ENCODE results near the gene RTBDN. TPM values are rescaled to one million over a fixed set of nuclear protein-coding genes. Genes with fewer than 3 reads are reported as not detected.
A peak's percentile ranks its signal among the peaks of the same experiment; 100 is the strongest.

RTBDN gene
- total RNA-seq, 1 donor from 2014 or later: not detected

GRCh38 chr19:12779162-12779993 lies 55.0 kb downstream of the RTBDN start:
- peak overlapping the region; percentile 10 for H3K4me3 Mint-ChIP-seq (ENCODE audit: low read depth)
- H3K4me1 Mint-ChIP-seq (ENCODE audit: low read depth): peaks cover 16% of the 10 kb centered on the region
- DNase-seq (ENCODE audit: low spot score, unreplicated experiment): no peak
- H3K27me3 Mint-ChIP-seq: peaks cover 11% of the 10 kb centered on the region
- no peaks in the 10 kb centered on the region for H3K9me3 Mint-ChIP-seq (ENCODE audit: low read depth)
- no peak overlapping the region for H3K27ac Mint-ChIP-seq
- no peaks in the 10 kb centered on the region for H3K36me3 Mint-ChIP-seq (ENCODE audit: insufficient read depth)
- TF ChIP-seq CTCF (IDR thresholded peaks at IDR 0.05; ENCODE audit: unreplicated experiment): no peak

DNA sequence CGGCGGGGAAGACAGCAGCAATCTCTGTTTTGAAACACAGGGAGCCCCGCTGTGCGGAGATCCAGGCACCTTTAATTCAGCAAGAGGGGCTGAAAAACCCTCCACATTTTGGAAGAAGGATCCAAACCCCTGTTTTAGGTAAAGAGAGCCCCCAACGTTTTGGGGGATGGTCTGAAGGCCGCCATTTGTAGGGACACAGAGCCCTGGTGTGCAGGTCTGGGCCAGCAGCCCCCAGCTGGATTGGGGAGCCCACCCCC lies 55.5 kb downstream of the RTBDN start:
- DNase-seq (ENCODE audit: low spot score, unreplicated experiment): no peak
- H3K27ac Mint-ChIP-seq: no peak overlapping the region
- no peaks in the 10 kb centered on the region for H3K9me3 Mint-ChIP-seq (ENCODE audit: low read depth)
- peaks cover 11% of the 10 kb centered on the region for H3K27me3 Mint-ChIP-seq
- TF ChIP-seq CTCF (IDR thresholded peaks at IDR 0.05; ENCODE audit: unreplicated experiment): no peak
- H3K4me1 Mint-ChIP-seq (ENCODE audit: low read depth): peaks cover 17% of the 10 kb centered on the region
- no peaks in the 10 kb centered on the region for H3K36me3 Mint-ChIP-seq (ENCODE audit: insufficient read depth)
- no peak overlapping the region for H3K4me3 Mint-ChIP-seq (ENCODE audit: low read depth)

GRCh38 chr19:12778017-12778904 lies 56.1 kb downstream of the RTBDN start:
- peak overlapping the region; percentile 74 for H3K4me3 Mint-ChIP-seq (ENCODE audit: low read depth)

GRCh38 chr19:12777217-12778016 lies 57.0 kb downstream of the RTBDN start:
- DNase-seq (ENCODE audit: low spot score, unreplicated experiment): peak; percentile 76
- peak overlapping the region; percentile 52 for H3K27ac Mint-ChIP-seq
- H3K4me1 Mint-ChIP-seq (ENCODE audit: low read depth): peaks cover 13% of the 10 kb centered on the region
- peak overlapping the region; percentile 74 for H3K4me3 Mint-ChIP-seq (ENCODE audit: low read depth)
- H3K36me3 Mint-ChIP-seq (ENCODE audit: insufficient read depth): peaks cover 4% of the 10 kb centered on the region
- H3K9me3 Mint-ChIP-seq (ENCODE audit: low read depth): no peaks in the 10 kb centered on the region
- TF ChIP-seq CTCF (IDR thresholded peaks at IDR 0.05; ENCODE audit: unreplicated experiment): peak; percentile 97
- peaks cover 11% of the 10 kb centered on the region for H3K27me3 Mint-ChIP-seq

More at GRCh38 chr19:12778017-12778904, 56.1 kb downstream of the RTBDN start:
- peaks cover 4% of the 10 kb centered on the region for H3K36me3 Mint-ChIP-seq (ENCODE audit: insufficient read depth)
- peaks cover 11% of the 10 kb centered on the region for H3K27me3 Mint-ChIP-seq
- H3K4me1 Mint-ChIP-seq (ENCODE audit: low read depth): peaks cover 13% of the 10 kb centered on the region
- no peaks in the 10 kb centered on the region for H3K9me3 Mint-ChIP-seq (ENCODE audit: low read depth)
- TF ChIP-seq CTCF (IDR thresholded peaks at IDR 0.05; ENCODE audit: unreplicated experiment): no peak
- peak overlapping the region; percentile 11 for H3K27ac Mint-ChIP-seq
- no peak for DNase-seq (ENCODE audit: low spot score, unreplicated experiment)

Small RNAs within 50 kb of the gene (microRNA-seq; reads per million reads assigned to microRNA genes)
- not detected for gene MIR5684 (ENCODE audit: borderline number of aligned reads, unreplicated experiment)
- gene MIR6794 (ENCODE audit: borderline number of aligned reads, unreplicated experiment): not detected

Other genes starting within 250 kb of the RTBDN start
- 12.7 and 15.1 TPM in 2 replicates for gene ZNF490, start 223.8 kb downstream of the RTBDN start, total RNA-seq
- 22.3 and 24.3 TPM in 2 replicates for gene ZNF791, start 223.7 kb downstream of the RTBDN start, total RNA-seq
- gene MAN2B1, start 167.8 kb downstream of the RTBDN start, total RNA-seq: 115 and 120 TPM in 2 replicates
- 16.3 and 17.2 TPM in 2 replicates for gene WDR83, start 167.8 kb downstream of the RTBDN start, total RNA-seq
- 92.0 and 106 TPM in 2 replicates for gene DHPS, start 152.7 kb downstream of the RTBDN start, total RNA-seq
- not detected in 2 replicates for gene GNG14, start 146.6 kb downstream of the RTBDN start, total RNA-seq
- gene FBXW9, start 137.9 kb downstream of the RTBDN start, total RNA-seq: 14.6 and 15.1 TPM in 2 replicates
- gene TNPO2, start 110.6 kb downstream of the RTBDN start, total RNA-seq: 109 and 113 TPM in 2 replicates
- 171 and 180 TPM in 2 replicates for gene TRIR, start 99.9 kb downstream of the RTBDN start, total RNA-seq
- gene GET3, start 97.1 kb downstream of the RTBDN start, total RNA-seq: 59.8 and 66.0 TPM in 2 replicates
- gene BEST2, start 82.8 kb downstream of the RTBDN start, total RNA-seq: not detected in 2 replicates
- 115 TPM in 2 replicates for gene HOOK2, start 59.0 kb downstream of the RTBDN start, total RNA-seq
- 5.7 and 6.0 TPM in 2 replicates for gene JUNB, start 43.1 kb downstream of the RTBDN start, total RNA-seq
- gene PRDX2, start 32.8 kb downstream of the RTBDN start, total RNA-seq: 524 and 554 TPM in 2 replicates
- gene THSD8, start 32.5 kb downstream of the RTBDN start, total RNA-seq: 16.5 and 22.7 TPM in 2 replicates
- 32.8 and 37.4 TPM in 2 replicates for gene RNASEH2A, start 28.0 kb downstream of the RTBDN start, total RNA-seq
- 5.3 and 5.9 TPM in 2 replicates for gene MAST1, start 3.9 kb upstream of the RTBDN start, total RNA-seq
- gene DNASE2, start 46.9 kb upstream of the RTBDN start, total RNA-seq: 26.0 and 31.7 TPM in 2 replicates
- not detected in 2 replicates for gene KLF1, start 52.6 kb upstream of the RTBDN start, total RNA-seq
- 59.3 and 60.6 TPM in 2 replicates for gene GCDH, start 56.6 kb upstream of the RTBDN start, total RNA-seq
- gene SYCE2, start 84.7 kb upstream of the RTBDN start, total RNA-seq: 1.2 and 1.8 TPM in 2 replicates
- gene FARSA, start 99.1 kb upstream of the RTBDN start, total RNA-seq: 61.2 and 63.3 TPM in 2 replicates
- gene CALR, start 104.0 kb upstream of the RTBDN start, total RNA-seq: 707 and 730 TPM in 2 replicates
- gene RAD23A, start 111.3 kb upstream of the RTBDN start, total RNA-seq: 70.4 and 78.8 TPM in 2 replicates
- 16.8 and 20.8 TPM in 2 replicates for gene GADD45GIP1, start 122.6 kb upstream of the RTBDN start, total RNA-seq
- gene DAND5, start 135.0 kb upstream of the RTBDN start, total RNA-seq: not detected in 2 replicates
- gene NFIX, start 160.9 kb upstream of the RTBDN start, total RNA-seq: 0.46 and 0.51 TPM in 2 replicates

Data from progenitor cell of endocrine pancreas (in vitro differentiated cells).